Measurements from ENCODE around the gene RAB11FIP4.

RAB11FIP4 gene

DNA sequence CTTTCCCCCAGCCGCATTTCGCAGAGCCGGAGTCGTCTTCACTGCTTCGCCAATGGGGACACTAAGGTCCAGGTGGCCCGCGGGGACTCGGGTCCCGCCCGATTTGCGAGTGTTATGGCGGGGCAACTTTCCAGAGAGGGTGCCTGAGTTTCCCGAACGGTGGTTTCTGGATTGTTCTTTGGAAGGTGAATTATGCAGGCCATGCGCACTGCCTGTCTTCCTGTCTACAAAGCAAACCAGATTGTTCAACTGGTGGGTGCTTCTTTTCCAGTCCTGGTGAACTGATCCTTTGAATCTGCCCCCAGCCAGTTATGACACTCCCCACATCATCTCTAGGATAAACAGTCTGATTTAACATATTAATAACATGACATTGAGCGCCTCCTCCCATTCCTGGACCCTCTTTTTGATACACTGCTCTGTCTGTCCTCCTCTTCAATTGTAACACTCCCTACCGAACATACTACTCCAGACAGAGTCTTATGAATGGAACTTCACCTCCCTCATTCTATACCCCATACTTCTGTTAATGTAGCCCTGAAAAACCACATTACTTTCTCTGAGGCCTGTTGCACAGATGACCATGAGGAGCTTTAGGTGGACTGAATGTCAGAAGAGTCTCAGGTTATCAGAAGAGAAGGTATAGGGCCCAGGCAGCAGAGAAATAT is 159.0 kb downstream of the RAB11FIP4 start:
- DNase-seq = no peak

DNA sequence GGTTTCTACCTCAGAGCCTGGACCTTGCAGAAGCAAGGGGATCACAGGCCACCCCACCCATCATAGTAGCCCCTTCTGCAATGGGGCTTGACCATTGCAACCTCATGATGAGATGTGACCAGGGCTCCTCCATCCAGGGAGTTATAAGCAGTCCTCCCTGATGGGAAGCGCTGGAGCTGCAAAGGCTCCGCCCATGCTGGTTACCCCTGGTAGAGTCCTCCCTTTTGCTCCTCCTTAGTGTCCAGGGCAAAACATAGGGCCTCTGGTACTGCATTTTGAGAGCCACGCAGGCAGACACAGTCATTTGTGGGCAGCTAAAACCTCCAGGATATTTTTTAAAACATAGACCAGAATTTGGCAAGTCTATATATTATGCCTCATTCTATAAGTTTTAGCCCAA is 161.1 kb downstream of the RAB11FIP4 start:
- DNase-seq = no peak

DNA sequence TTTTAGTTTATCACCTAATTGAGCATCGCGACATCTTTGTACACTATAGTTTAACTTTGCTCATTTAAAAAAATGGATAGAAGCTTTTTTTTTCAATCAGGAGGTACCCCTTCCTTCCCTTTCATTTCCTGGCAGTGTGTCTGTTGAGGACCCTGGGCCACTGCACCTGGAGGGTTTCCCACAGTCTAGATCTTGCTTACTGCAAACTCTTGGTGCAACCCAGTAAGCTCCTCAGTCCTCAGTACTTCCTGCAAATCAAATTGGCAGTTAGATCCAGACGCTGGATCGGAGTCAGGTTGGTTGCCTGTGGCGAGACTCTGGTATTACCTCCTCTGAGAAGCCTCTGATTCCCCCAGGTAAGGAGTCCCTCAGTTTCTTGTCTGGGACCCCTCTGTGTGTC is 162.0 kb downstream of the RAB11FIP4 start:
- no peak for DNase-seq

DNA sequence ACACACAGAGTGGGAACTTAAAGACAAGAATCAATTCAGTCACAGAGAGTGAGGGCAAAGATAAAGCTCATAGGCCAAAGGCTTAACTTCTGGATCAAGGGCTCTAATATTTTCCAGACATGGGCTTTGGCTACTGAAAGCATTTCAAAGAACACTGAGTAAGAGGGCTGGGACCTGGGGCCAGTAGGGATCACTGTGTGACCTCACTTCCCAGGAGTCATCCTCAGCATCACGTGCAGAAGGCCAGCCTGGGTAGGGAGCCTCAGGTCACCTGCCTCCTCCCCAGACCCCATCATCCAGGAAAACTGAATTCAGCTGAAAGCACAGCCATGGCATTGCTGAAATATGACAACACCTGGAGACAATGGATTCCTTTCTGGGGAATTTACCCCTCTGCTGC is 163.5 kb downstream of the RAB11FIP4 start:
- DNase-seq = no peak

DNA sequence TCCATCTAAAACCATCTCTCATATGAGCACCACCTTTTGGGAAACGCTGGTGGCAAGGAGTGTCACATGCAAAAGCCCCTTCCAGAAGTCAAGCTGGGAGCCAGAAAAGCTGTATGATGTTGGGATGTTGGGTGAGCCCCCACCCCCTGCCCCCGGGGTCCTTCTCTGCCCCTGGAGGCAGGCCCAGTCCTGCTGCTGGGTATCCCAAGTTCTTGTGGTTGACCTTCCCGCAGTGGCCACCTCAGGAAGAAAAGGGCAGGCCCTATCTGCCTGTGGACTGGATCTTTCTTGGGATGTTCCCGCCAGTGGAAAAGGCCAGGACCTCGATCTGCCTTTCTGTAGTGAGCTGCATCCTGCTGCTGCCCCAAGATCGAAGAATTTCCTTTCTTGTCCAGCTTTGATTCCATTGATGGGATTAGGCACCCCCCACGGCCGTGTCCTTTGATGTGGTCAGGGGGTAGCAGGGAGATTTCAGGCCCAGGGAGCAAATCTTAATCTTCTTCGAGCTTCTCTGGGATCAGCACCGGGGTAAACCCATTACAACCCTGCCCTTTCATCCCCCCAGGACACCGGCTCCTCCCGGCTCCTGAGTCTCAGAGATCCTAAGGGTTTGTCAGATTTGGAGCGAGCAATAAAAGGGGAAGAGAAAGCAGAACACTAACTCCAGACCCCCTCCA is 165.6 kb downstream of the RAB11FIP4 start:
- DNase-seq = no peak

DNA sequence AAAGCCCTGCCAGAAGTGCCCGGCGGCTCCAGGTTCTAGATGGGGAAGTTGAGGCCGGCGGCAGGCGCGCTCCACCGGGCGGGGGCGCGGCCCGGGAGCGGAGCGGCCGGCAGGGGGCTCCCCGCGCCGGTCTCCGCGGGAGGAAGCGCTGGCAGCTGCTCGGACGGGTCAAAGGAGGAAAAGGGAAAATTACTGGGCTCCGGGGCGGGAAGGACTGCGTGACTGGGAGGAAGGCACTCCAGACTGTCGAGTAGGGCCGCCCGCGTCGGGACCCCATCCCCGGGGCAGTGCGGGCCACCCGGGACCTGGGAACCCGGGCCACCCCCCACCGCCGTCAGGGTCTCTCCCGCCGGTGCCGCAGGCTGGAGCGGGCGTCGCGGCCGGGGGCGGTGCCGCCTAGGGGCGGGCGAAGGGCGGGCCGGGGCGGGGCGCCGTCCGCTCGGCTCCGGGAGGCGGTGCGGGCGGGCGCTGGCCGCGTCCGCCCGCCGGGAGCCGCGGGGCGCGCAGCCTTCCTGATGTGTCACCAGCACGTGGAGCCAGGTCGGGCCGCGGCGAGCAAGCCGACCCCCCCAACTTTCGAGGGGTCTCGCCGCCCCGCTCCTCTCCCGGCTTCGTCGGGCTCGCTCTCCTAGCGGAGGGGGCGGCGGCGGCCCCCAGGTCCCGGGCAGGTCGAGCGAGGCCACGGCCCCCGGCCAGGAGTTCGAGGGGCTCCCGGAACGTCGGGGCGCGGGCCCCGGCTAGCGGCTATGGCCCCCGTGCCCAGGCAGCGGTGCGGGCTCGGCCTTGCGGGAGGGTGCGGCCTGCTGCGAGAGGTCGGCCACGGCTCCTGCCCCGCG is 167.5 kb downstream of the RAB11FIP4 start:
- peak; percentile 41 for DNase-seq

DNA sequence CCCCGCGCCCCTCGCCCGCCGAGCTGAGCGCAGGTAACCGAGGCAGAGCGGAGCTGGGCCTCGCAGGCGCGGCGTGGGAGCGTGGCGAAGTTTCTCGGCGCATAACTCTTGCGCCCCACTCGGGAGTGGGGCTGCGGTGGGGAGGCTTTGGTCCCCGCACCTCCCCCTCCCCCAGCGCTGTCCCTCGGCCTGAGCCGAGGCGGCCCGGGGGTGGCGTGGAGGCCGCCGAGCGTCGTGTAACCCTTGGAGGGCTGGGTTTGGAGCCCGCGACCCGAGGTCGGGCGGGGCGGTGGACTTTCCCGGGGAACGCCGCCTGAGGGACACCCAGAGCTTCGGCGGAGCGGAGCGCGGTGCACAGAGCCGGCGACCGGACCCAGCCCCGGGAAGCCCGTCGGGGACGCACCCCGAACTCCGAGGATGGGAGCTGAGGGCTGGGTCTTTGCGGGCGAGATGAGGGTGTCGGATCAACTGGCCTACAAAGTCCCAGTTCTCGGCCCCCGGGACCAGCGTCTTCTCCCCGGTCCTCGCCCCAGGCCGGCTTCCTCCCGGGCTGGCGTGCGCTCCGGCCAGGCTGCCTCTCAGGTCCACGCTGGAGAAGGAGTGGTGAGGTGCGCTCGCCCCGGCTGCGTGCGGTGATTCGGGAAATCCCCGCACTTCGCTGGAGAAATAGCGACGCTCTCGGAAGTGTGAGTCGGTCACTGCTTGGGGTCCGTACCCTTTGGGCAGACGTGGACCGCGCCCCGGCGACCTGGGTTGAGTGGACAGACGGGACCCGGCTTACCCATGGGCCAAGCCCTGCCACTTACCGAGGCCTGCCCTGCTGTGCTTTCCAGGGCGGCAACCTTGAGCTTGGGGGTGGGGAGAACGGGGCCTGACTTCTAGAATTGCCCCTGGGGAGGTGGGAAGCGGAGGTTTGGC is 168.4 kb downstream of the RAB11FIP4 start:
- DNase-seq = no peak

DNA sequence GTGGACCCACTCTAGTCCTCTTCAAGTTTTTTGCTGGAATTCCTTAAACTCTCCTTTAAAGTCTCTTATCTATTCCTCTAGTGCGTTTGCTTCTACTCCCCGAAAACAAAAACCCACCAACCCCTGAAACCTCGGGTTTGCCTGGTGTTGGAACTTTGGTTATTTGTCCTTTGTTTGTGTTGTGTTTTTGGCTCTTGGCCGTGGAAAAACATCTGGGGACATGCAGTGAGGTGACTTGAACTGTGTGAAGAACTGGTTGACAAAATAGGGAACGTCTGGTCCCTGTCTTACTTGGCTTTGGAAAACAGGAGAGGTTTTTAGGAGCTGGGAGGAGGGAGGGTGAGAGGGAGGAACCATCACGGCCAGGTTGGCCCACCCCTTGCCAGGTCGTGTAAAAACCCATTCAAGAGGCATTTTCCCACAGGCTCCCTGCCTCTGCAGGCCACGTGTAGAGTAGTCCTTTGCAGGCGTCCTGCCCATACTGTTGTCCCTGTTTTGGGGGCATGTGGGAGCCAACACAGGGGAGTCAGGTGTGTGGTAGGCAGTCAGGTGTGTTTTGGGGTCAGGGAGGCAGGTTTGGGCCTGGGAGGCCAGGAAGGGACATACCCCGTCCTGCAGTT is 169.3 kb downstream of the RAB11FIP4 start:
- DNase-seq = no peak

DNA sequence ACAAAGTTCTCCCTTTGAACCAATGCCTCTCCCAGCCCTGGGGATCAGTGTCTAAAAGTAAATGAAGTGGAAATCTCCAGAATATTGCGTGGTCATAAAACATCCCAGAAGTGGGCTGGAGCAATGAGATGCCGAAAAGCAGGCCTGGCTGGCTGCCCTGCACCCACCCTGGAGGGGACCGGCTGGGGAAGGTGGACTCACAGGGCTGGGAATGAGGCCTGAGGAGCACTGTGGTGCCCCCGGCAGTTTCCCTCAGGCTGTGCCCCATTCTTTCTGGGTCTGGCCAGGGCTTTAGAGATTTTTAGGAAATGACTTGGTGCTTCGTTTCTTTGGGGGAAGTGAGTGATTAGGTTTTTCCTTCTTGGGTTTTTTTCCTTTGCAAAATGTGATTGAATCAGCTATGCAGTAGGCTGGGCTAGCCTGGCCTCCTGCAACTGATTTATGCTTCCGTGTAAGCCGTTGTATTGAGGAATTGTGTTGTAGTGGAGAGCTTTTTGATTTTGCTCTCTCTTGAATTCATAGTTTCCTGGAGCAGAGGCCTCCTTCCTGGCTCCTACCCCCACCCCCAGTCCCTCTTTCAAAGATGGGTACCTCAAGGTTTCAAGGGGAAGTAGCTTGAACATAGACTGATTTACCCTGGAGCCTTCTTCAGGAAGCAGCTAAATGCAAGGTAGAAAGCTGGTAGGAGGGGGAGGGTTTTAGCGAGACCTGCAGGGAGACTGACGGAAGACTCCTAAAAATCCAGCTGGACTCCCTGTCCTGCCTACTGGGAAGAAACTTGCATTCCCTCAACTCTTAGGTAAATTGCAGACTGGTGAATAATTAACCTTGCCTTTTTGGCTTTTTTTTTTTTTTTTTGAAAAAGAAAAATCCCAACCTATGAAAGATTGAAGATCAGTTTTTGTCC is 170.2 kb downstream of the RAB11FIP4 start:
- DNase-seq = no peak

DNA sequence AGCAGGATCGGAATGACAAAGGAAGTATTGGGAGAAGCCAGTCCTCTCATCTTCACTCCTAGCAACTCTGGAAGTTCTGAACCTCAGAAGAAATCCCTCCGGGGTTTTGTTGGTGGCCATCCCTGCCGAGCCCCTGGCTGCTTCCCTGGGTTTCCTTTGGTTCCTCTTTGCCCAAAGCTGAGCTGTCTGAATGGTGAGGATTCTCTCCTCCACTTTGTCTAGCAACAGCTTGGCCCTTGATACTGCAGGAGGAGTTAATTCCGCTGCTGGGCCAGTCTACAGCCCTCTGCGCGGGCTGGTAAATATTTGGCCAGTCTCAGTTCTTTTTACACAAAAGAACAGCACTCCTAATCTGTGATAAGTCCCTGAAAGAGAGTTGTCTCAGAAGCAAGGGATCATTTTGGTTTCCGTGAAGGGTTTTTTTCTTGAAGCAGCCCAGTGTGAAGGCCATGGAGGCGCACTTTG is 170.9 kb downstream of the RAB11FIP4 start:
- DNase-seq = no peak

DNA sequence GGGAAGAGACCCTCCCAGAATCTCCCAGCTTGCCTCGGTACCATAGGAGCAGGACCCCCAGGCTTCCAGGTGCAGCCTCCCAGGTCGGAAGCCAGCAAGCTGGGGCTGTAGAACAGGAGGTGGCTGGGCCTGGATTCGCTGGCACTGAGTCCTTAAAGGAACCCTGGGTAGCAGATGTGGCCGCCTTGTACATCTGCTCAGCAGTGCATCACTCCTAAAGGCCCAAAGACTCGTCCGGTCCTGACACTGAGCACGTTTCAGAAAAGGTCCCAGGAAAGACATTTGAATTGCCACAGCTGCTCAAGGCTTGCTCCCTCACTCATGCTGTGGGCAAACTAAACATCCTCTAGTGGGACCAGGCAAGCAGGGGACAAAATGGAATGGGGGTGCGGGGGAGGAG is 172.8 kb downstream of the RAB11FIP4 start:
- DNase-seq = no peak

DNA sequence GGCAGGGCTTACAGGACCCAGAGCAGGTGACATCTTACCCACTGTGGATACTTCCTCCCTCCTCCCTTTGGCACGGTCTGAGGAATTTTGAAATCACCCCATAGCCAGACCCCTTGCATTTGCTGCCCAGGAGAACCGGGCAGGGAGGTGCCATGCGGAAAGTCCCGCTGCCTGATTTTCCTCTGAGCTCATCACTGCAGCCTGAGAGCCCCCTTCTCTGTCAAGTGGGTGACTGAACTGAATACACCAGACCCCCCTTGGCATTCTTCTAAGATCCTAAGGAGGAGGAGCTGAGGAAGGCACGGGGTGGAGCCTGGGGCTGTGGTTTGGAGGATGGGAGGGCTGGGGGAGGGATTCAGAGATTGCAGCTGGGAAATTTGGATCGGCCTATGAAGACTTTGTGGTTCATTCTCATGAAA is 173.4 kb downstream of the RAB11FIP4 start:
- DNase-seq = no peak

DNA sequence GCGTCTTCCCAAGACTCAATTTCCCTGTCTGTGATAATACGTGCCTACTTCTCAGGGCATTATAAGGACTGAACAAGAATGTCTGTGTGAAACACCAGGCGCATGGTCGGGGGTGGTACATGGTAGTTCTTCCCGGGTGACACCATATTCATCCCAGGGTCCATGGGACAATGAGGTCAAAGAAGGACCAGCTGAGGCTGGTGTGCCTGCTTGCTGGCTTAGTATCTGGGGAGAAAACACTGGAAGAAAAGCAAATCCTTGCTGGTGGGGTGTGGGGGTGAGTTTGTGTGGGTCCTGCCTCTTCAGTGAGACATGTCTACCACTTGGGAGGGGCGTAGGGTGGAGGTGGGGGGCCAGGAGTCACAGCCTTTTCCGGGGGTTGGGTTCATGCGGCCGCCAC is 174.2 kb downstream of the RAB11FIP4 start:
- DNase-seq = no peak

DNA sequence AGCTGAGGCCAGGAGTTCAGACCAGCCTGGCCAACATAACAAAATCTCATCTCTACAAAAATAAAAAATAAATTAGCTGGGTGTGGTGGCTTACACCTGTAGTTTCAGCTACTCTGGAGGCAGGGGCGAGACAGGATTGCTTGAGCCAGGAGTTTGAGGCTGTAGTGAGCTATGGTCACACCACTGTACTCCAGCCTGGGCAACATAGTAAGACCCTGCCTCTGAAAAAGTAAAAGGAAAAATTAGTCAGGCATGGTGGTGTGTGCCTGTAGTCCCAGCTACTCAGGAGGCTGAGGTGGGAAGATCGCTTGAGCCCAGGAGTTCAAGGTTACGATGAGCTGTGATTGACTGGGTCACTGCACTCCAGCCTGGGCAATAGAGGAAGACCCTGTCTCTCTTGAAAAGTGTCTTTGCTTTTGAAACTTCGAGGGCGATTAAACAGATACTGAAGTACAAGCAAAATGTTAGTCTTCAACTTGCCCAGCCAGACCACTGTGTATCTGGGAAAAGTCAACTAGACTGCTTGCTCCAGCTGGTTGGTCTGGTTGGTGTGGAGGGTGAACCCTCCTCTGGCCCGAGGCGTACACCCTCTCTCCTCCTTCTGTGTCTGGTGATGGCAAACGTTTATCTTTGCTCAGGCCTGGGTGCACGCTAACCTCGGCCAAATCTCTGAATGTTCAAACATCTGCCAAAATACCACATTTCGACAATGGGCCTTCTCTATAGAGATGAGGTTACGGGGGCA is 174.9 kb downstream of the RAB11FIP4 start:
- DNase-seq = no peak

DNA sequence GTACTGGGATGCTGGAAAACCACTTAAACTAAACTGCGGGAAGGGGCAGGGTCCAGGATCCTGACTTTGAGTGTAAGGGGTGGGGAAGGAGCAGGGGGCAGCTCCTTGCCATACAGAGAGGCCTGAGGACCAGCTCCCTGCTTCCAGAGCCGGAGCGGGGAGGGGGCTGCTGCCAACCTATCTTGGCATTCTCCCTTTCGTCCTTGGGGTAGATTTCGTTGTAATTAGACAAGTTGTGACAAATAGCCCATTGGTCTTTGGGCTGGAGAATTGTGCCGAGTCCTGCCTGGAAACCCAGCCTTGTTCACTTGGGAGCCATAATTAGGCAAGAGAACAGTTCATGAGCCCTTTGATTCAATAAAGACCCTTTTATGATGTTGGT is 175.5 kb downstream of the RAB11FIP4 start:
- no peak for DNase-seq

DNA sequence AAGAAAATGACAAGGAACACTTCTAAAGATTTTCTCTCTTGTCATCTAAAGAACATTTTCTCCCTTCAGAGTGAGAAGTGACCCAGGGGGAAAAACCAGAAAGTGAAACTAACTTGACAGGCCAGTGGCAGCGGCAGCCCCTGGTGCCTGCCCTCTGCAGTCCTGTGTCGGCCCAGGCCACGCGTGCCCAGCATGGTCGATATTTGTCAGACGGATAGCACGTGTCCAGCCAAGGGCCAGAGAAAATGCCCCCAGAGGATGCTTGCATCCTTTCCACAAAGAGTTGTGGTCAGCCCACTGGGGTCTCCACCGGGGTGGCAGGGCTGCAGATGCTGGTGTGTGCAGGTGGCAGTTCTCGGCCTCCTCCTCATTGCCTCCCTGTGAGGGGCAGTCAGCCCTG is 176.6 kb downstream of the RAB11FIP4 start:
- no peak for DNase-seq

DNA sequence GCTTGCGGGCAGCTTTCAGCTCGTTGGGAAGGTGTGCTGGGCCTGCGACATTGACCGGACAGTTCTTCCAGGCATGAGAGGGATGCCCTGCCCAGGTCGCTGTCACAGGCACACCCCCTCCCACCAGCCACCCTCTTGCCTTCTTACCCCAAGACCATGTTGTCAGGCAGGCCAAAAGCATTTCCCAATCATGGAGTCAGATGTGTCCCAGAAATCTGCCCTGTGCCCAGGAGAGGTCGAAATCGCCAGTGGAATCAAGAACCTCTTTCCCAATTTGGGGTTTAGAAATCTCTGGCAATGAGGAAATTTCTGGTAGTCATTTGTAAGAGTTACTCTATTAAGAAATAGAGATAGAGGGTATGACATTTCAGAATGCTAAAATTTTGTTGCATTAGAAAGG is 177.1 kb downstream of the RAB11FIP4 start:
- DNase-seq = no peak

DNA sequence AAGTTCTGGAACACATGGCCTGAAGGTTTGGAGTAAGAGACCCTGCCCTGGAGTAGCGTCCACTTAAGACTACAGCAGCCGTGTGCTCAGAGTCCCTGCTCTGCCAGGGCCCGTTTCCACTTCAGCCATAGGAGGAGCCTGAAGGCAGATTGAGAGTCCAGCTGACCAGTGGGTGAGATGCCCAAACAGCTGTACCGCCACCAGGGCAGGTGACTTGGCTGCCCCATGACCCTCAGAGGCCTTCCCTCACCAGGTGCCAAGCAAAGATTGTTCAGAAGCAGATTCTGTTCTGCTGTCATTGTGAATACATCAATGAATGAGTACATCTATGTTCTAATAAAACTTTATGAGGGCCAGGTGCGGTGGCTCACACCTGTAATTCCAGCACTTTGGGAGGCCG is 178.8 kb downstream of the RAB11FIP4 start:
- DNase-seq = no peak

DNA sequence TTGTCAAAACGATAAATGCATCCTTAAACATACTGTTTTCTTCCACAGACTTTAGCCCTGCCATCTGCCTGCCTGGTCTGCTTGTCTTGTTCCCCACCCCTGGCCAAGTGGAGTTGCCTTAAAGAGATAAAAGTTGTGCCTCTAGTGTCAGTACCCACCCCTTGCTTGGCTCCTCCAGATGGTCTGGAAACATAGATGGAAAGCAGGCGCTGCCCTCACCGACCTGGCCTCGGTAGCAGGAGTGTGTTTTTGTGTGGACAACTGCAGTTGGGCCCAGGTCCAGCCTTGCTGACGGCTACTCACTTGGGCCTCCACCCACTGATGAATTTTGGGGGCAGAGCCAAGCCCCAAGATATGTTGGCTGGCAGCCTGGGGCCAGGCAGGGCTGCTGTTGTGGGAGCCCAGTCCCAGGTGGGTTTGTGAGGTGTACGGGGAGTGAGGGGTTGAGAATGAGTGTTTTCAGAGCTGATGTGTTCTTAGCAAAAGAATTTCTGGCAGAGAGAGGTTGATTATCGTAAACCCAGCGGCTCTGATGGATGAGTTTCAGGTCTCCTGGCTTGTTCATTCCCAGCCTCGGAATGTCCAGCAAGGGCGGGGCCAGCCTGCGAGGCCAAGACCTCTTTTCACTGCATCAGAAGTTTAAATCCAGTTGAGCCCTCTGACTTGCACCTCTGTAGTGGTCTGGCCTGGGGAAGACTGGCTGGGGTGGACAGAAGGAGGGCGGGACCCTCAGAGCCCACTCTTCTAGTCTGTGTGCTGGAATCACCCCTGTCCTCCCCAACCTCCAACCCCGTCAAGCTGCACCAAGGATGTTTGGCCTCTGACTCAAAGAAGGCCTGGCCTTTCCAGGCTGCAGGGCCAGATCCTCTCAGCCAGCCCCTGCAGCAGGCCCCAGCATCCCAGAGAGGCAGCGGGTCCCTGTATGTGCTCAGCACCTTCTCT is 179.7 kb downstream of the RAB11FIP4 start:
- no peak for DNase-seq
